ENCODE results near the gene GPATCH8. TPM values are rescaled to one million over a fixed set of nuclear protein-coding genes. Genes with fewer than 3 reads are reported as not detected.

Gene GPATCH8
- total and polyA plus RNA-seq, 9 of the 15 experiments (the other 6 are each of a cell fraction or from before 2014, with no cell fraction given) = 10.6 to 29.6 (median 13.2) TPM

GRCh38 chr17:44503147-44504029 lies at the start of gene GPATCH8 (continued):
- TF ChIP-seq ZBTB12 (CRISPR knock-in tag; IDR thresholded peaks at IDR 0.05) (0 out of 2 replicates have a peak, but pooled peaks have one; percentile 30), OTX1 (CRISPR knock-in tag; IDR thresholded peaks at IDR 0.05) (0 out of 2 replicates have a peak, but pooled peaks have one; percentile 52), BACH1 (tag; IDR thresholded peaks at IDR 0.05) (peak; percentile 79; the same call in 1 of the 2 replicates), ZBTB17 (CRISPR knock-in tag; IDR thresholded peaks at IDR 0.05) (peak; percentile 68; the same call in 1 of the 2 replicates), BRD4 (IDR thresholded peaks at IDR 0.05) (peak; percentile 61; the same call in 1 of the 2 replicates), ZNF282 (CRISPR knock-in tag; IDR thresholded peaks at IDR 0.05) (no peak), ZNF324 (CRISPR knock-in tag; IDR thresholded peaks at IDR 0.05) (no peak), CBFA2T3 (IDR thresholded peaks at IDR 0.05) (no peak), AFF1 (IDR thresholded peaks at IDR 0.05; ENCODE audit: low read depth in 1 of 2, partially characterized antibody in 2 of 2) (peak in 1 of 2 experiments; percentile 66), GATA2 (CRISPR knock-in tag; IDR thresholded peaks at IDR 0.05) (no peak), ZFP1 (CRISPR knock-in tag; IDR thresholded peaks at IDR 0.05) (0 out of 2 replicates have a peak, but pooled peaks have one; percentile 32), SMARCA5 (IDR thresholded peaks at IDR 0.05) (no peak), ZNF740 (CRISPR knock-in tag; IDR thresholded peaks at IDR 0.05) (no peak), ZNF740 (tag; IDR thresholded peaks at IDR 0.05) (peak in 1 of 2 experiments; percentile 49; a peak in 1 of 4 replicates), SMARCC2 (IDR thresholded peaks at IDR 0.05; ENCODE audit: low read depth) (no peak), POLR2H (tag; IDR thresholded peaks at IDR 0.05; ENCODE audit: low read depth) (peak; percentile 73), NFE2L1 (tag; IDR thresholded peaks at IDR 0.05; ENCODE audit: borderline replicate concordance, low read depth) (no peak), KLF13 (tag; IDR thresholded peaks at IDR 0.05; ENCODE audit: borderline replicate concordance, low read depth) (peak; percentile 33; the same call in 1 of the 2 replicates), ZC3H8 (IDR thresholded peaks at IDR 0.05) (no peak), ZNF143 (CRISPR knock-in tag; IDR thresholded peaks at IDR 0.05) (no peak), HMGXB4 (CRISPR knock-in tag; IDR thresholded peaks at IDR 0.05) (no peak)

All from K562 (cell line).